Subcutaneous abdominal adipose tissue (tissue), 5 donors: ENCODE results near the gene ABCG1.

Experiments
- H3K27ac ChIP-seq: one replicate; pipeline ENCODE4 v1.7.0; 2013; ENCODE audit warnings: low read depth, mild to moderate bottlenecking, inconsistent platforms, low read length, moderate library complexity
- H3K27me3 ChIP-seq, 5 donors: one replicate each; pipeline ENCODE4 v1.7.0; 2013; ENCODE audit warnings: low read length in 5 of 5, inconsistent platforms in 1 of 5; ENCODE audit not compliant: control insufficient read depth in 5 of 5, insufficient read depth in 4 of 5
- H3K36me3 ChIP-seq, 5 donors: one replicate each; pipeline ENCODE4 v1.7.0; 2013; ENCODE audit warnings: low read length in 5 of 5; ENCODE audit not compliant: control insufficient read depth in 5 of 5, insufficient read depth in 5 of 5
- H3K4me1 ChIP-seq, 5 donors: one replicate each; pipeline ENCODE4 v1.7.0; 2013; ENCODE audit warnings: low read length in 5 of 5, mild to moderate bottlenecking in 3 of 5, moderate library complexity in 1 of 5; ENCODE audit not compliant: control insufficient read depth in 5 of 5, insufficient read depth in 5 of 5
- H3K4me3 ChIP-seq, 5 donors: one replicate each; pipeline ENCODE4 v1.7.0; 2013; ENCODE audit warnings: low read length in 5 of 5, low read depth in 1 of 5
- H3K9ac ChIP-seq, 5 donors: one replicate each; pipeline ENCODE4 v1.7.0; 2013; ENCODE audit warnings: low read length in 5 of 5, mild to moderate bottlenecking in 4 of 5, moderate library complexity in 3 of 5
- H3K9me3 ChIP-seq, 5 donors: one replicate each; pipeline ENCODE4 v1.7.0; 2013; ENCODE audit warnings: low read length in 5 of 5; ENCODE audit not compliant: control insufficient read depth in 5 of 5
- donor health status: healthy.
- donor health status: healthy.
- donor health status: healthy.
- donor health status: healthy.
- donor health status: healthy.

The ABCG1 gene

DNA sequence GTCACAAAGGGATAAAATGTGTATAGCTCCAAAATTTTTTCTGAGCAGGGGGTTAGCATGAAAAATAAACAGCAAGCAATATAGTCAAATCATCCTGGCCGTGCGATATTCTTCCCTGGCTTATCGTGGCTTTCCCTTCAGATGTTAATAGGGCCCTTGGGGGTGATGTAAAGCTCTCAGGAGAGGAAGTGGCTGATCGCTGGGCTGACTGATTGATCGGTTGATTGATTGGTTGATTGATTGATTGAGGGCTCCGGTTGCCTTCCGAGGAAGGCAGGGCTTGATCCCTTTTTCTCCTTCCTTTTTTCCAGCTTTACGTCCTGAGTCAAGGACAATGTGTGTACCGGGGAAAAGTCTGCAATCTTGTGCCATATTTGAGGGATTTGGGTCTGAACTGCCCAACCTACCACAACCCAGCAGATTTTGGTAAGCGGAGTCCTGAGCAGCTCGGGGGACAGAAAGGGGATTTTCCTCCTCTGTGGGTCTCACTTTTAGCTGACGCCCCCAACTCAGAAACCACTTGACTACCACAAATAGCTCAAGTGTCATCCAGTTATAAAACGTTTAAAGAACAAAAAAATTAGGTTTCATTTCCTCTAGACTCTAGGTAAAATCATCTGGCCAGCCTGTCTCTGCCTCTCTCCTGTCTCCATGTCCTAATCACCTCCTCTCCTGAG lies 66.8 kb downstream of the ABCG1 start:
- peaks cover 0 to 4% (median 0%) of the 10 kb centered on the region in 5 donors for H3K9me3 ChIP-seq
- H3K4me3 ChIP-seq: no peak overlapping the region
- peaks cover 0 to 4% (median 0%) of the 10 kb centered on the region in 5 donors for H3K27me3 ChIP-seq
- no peak overlapping the region for H3K27ac ChIP-seq
- peaks cover 0 to 81% (median 60%) of the 10 kb centered on the region in 5 donors for H3K36me3 ChIP-seq
- peaks cover 0 to 10% (median 0%) of the 10 kb centered on the region in 5 donors for H3K4me1 ChIP-seq
- no peak overlapping the region for H3K9ac ChIP-seq

DNA sequence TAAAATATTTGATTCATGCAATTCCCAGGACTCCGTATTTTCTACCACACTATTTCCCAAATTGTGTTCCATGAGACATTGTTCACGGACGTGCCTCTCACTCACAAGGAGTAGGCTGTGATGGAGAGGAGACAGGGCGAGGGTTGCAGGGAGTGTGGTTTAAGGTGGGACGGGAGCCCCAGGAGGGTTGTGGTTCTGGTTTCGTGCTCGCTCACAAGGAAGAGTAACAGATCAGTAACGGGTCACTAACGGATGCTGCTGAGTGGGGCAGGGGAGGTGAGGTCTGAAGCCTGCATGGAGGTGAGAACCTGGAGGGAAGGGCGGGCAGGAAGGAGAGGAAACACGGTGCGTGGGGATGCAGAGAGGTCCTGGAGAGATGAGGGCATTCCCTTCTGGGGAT lies 67.5 kb downstream of the ABCG1 start:
- Histone ChIP-seq H3K27me3 (peaks cover 0 to 4% (median 0%) of the 10 kb centered on the region in 5 donors), H3K9me3 (peaks cover 0 to 4% (median 0%) of the 10 kb centered on the region in 5 donors), H3K9ac (no peak overlapping the region), H3K4me1 (peaks cover 0 to 12% (median 0%) of the 10 kb centered on the region in 5 donors), H3K36me3 (peaks cover 0 to 84% (median 65%) of the 10 kb centered on the region in 5 donors), H3K4me3 (no peak overlapping the region), H3K27ac (no peak overlapping the region)

- peaks cover 0 to 7% (median 0%) of the 10 kb centered on the region in 5 donors for H3K27me3 ChIP-seq
- peaks cover 0 to 4% (median 0%) of the 10 kb centered on the region in 5 donors for H3K9me3 ChIP-seq
- peaks cover 0 to 12% (median 0%) of the 10 kb centered on the region in 5 donors for H3K4me1 ChIP-seq
- no peak overlapping the region for H3K4me3 ChIP-seq
- H3K27ac ChIP-seq: no peak overlapping the region
- H3K36me3 ChIP-seq: peaks cover 0 to 83% (median 65%) of the 10 kb centered on the region in 5 donors
- H3K9ac ChIP-seq: no peak overlapping the region
Observed at GRCh38 chr21:42287193-42288083, 68.5 kb downstream of the ABCG1 start.

- H3K4me1 ChIP-seq: peaks cover 0 to 12% (median 0%) of the 10 kb centered on the region in 5 donors
- no peak overlapping the region for H3K4me3 ChIP-seq
- H3K27ac ChIP-seq: no peak overlapping the region
- peaks cover 0 to 89% (median 74%) of the 10 kb centered on the region in 5 donors for H3K36me3 ChIP-seq
- H3K9ac ChIP-seq: no peak overlapping the region
- H3K9me3 ChIP-seq: peaks cover 0 to 4% (median 0%) of the 10 kb centered on the region in 5 donors
- peaks cover 0 to 8% (median 0%) of the 10 kb centered on the region in 5 donors for H3K27me3 ChIP-seq
Observed at GRCh38 chr21:42288962-42289361, 70.0 kb downstream of the ABCG1 start.

GRCh38 chr21:42289926-42290325 lies 71.0 kb downstream of the ABCG1 start:
- peaks cover 0 to 14% (median 3%) of the 10 kb centered on the region in 5 donors for H3K27me3 ChIP-seq
- H3K9me3 ChIP-seq: peaks cover 0 to 4% (median 0%) of the 10 kb centered on the region in 5 donors
- no peak overlapping the region for H3K27ac ChIP-seq
- H3K4me1 ChIP-seq: peaks cover 0 to 12% (median 0%) of the 10 kb centered on the region in 5 donors
- peaks cover 0 to 90% (median 75%) of the 10 kb centered on the region in 5 donors for H3K36me3 ChIP-seq
- H3K4me3 ChIP-seq: no peak overlapping the region
- H3K9ac ChIP-seq: no peak overlapping the region

GRCh38 chr21:42290505-42290904 lies 71.6 kb downstream of the ABCG1 start:
- Histone ChIP-seq H3K9ac (no peak overlapping the region), H3K9me3 (peaks cover 0 to 4% (median 0%) of the 10 kb centered on the region in 5 donors), H3K27ac (no peak overlapping the region), H3K27me3 (peaks cover 0 to 14% (median 3%) of the 10 kb centered on the region in 5 donors), H3K4me1 (peaks cover 0 to 12% (median 0%) of the 10 kb centered on the region in 5 donors), H3K36me3 (peaks cover 0 to 92% (median 74%) of the 10 kb centered on the region in 5 donors), H3K4me3 (no peak overlapping the region)

- H3K4me1 ChIP-seq: peaks cover 0 to 12% (median 0%) of the 10 kb centered on the region in 5 donors
- H3K27me3 ChIP-seq: peaks cover 0 to 14% (median 3%) of the 10 kb centered on the region in 5 donors
- no peak overlapping the region for H3K4me3 ChIP-seq
- H3K36me3 ChIP-seq: peaks cover 0 to 92% (median 75%) of the 10 kb centered on the region in 5 donors
- no peak overlapping the region for H3K9ac ChIP-seq
- H3K27ac ChIP-seq: no peak overlapping the region
- H3K9me3 ChIP-seq: peaks cover 0 to 4% (median 0%) of the 10 kb centered on the region in 5 donors
Observed at GRCh38 chr21:42291003-42291750, 72.2 kb downstream of the ABCG1 start.

GRCh38 chr21:42291751-42292562 lies 73.0 kb downstream of the ABCG1 start:
- Histone ChIP-seq H3K9me3 (peaks cover 0 to 4% (median 0%) of the 10 kb centered on the region in 5 donors), H3K4me3 (no peak overlapping the region), H3K27me3 (peaks cover 0 to 10% (median 3%) of the 10 kb centered on the region in 5 donors), H3K9ac (no peak overlapping the region), H3K27ac (no peak overlapping the region), H3K4me1 (peaks cover 0 to 12% (median 0%) of the 10 kb centered on the region in 5 donors), H3K36me3 (peaks cover 0 to 93% (median 75%) of the 10 kb centered on the region in 5 donors)
